Muscle layer of duodenum (tissue), 2 donors: Measurements from ENCODE around the gene LRP5.

Source experiments
- H3K27ac ChIP-seq: one replicate; pipeline ENCODE4 v1.7.0; 2013; ENCODE audit warnings: mild to moderate bottlenecking, low read length
- H3K27me3 ChIP-seq: one replicate; pipeline ENCODE4 v1.7.0; 2013; ENCODE audit warnings: low read depth, mild to moderate bottlenecking, control low read depth, low read length
- H3K36me3 ChIP-seq, 2 donors: one replicate each; pipeline ENCODE4 v1.7.0; 2013; ENCODE audit warnings: low read length in 2 of 2, control low read depth in 1 of 2, mild to moderate bottlenecking in 1 of 2; ENCODE audit not compliant: insufficient read depth in 2 of 2, control insufficient read depth in 1 of 2
- H3K4me1 ChIP-seq, 2 donors: one replicate each; pipeline ENCODE4 v1.7.0; 2013; ENCODE audit warnings: low read length in 2 of 2, mild to moderate bottlenecking in 2 of 2, control low read depth in 1 of 2, moderate library complexity in 1 of 2; ENCODE audit not compliant: insufficient read depth in 2 of 2, control insufficient read depth in 1 of 2
- H3K4me3 ChIP-seq, 2 donors: one replicate each; pipeline ENCODE4 v1.7.0; 2013; ENCODE audit warnings: low read length in 2 of 2, low read depth in 1 of 2, mild to moderate bottlenecking in 1 of 2
- H3K9me3 ChIP-seq, 2 donors: one replicate each; pipeline ENCODE4 v1.7.0; 2013; ENCODE audit warnings: low read length in 2 of 2, control low read depth in 1 of 2, mild to moderate bottlenecking in 1 of 2; ENCODE audit not compliant: control insufficient read depth in 1 of 2
- donor health status: healthy.

LRP5 gene

DNA sequence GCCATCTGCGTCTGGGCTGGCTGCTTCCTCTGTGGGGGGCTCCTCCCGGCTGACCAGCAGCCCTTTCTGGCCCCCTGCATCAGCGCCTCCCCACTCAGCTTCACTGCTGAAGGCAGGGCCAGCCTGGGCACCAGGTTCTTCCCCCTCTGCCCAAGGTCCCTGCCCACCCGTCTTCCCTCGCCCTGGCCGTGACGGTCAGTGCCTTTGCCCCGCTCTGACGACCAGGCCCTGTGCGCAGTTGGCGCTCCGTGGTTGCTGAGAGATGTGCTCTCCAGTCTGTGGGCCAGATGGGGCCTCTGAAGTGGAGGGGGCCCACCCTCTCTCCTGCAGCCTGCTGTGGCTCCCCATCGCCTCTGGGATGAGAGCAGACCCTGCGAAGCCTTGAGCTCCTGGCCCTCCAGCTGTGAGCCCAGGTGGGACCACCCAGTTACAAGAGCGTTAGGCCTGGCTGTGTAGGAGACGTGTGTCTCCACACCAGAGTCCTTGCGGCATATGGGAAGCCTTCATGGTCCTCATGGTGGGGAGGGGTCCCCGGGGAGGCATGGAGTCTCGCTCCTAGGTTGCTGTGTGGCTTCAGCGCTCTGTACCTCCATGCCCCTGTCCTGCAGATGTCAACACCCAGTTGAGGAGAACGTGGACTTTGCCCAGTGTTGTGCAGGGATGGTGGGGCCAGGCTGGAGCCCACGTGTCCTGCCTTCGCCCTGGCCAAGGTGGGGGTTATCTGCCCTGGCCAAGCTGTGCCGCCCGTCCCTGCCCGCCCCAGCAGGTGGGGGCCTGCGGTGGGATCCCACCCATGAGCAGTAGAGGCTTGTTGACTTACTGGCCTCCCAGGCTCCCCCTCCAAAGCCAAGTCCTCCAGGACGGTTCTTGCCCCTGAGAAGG lies 14.2 kb downstream of the LRP5 start:
- Histone ChIP-seq H3K27ac (no peak overlapping the region), H3K36me3 (no peaks in the 10 kb centered on the region), H3K4me3 (no peak overlapping the region), H3K9me3 (no peaks in the 10 kb centered on the region), H3K4me1 (peaks cover 15 to 61% of the 10 kb centered on the region in 2 donors), H3K27me3 (no peaks in the 10 kb centered on the region)

GRCh38 chr11:68327586-68328370 lies 15.4 kb downstream of the LRP5 start:
- H3K27ac ChIP-seq, result no peak overlapping the region
- no peaks in the 10 kb centered on the region for H3K27me3 ChIP-seq
- no peak overlapping the region for H3K4me3 ChIP-seq
- no peaks in the 10 kb centered on the region for H3K36me3 ChIP-seq
- peaks cover 12 to 57% of the 10 kb centered on the region in 2 donors for H3K4me1 ChIP-seq
- no peaks in the 10 kb centered on the region for H3K9me3 ChIP-seq

- Histone ChIP-seq H3K27ac (no peak overlapping the region), H3K9me3 (no peaks in the 10 kb centered on the region), H3K27me3 (no peaks in the 10 kb centered on the region), H3K4me1 (peaks cover 12 to 57% of the 10 kb centered on the region in 2 donors), H3K4me3 (no peak overlapping the region), H3K36me3 (no peaks in the 10 kb centered on the region)
Observed at GRCh38 chr11:68328374-68329091, 16.1 kb downstream of the LRP5 start.

GRCh38 chr11:68329536-68329935 lies 17.1 kb downstream of the LRP5 start:
- Histone ChIP-seq H3K4me1 (peaks cover 12 to 57% of the 10 kb centered on the region in 2 donors), H3K27me3 (no peaks in the 10 kb centered on the region), H3K9me3 (no peaks in the 10 kb centered on the region), H3K4me3 (no peak overlapping the region), H3K27ac (no peak overlapping the region), H3K36me3 (no peaks in the 10 kb centered on the region)

DNA sequence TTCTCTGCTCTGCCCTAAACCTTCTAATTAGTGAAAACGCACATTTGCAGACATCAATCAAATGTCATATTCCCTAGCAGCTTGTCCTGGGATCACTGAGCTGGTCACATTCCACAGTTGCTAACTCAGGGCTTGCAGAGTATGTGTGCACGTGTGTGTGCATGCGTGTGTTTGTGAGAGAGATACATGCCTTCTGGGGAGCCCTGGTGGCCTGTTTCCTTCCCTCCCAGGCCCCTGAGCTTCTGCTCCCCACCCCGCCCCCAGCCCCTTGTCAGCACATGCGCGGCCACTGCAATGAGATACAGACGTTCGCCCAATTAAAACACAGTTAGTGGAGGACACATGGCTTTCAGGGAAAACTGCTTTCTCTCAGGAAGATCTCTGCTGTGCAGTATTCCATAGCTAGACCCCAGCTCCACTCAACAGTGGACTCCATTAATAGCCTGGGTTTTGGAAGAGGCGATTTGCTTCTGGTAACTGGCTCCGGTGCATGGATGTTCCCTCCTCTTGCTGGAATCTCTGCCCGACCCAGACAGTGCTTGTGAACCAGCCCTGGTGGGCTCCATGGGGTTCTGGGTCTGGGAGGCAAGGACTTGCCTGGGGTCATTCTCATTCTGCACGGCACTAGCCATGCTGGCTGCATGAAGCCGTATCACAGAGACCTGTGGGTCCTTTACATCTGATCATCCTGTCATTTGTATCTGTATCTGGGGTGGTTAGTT lies 17.7 kb downstream of the LRP5 start:
- H3K4me1 ChIP-seq, result peaks cover 12 to 57% of the 10 kb centered on the region in 2 donors
- no peaks in the 10 kb centered on the region for H3K27me3 ChIP-seq
- no peaks in the 10 kb centered on the region for H3K36me3 ChIP-seq
- peak overlapping the region; percentile 20 for H3K27ac ChIP-seq
- H3K4me3 ChIP-seq, result no peak overlapping the region
- no peaks in the 10 kb centered on the region for H3K9me3 ChIP-seq

GRCh38 chr11:68330700-68331337 lies 18.4 kb downstream of the LRP5 start:
- Histone ChIP-seq H3K27ac (peak overlapping the region; percentile 20), H3K4me1 (peaks cover 12 to 60% of the 10 kb centered on the region in 2 donors)

DNA sequence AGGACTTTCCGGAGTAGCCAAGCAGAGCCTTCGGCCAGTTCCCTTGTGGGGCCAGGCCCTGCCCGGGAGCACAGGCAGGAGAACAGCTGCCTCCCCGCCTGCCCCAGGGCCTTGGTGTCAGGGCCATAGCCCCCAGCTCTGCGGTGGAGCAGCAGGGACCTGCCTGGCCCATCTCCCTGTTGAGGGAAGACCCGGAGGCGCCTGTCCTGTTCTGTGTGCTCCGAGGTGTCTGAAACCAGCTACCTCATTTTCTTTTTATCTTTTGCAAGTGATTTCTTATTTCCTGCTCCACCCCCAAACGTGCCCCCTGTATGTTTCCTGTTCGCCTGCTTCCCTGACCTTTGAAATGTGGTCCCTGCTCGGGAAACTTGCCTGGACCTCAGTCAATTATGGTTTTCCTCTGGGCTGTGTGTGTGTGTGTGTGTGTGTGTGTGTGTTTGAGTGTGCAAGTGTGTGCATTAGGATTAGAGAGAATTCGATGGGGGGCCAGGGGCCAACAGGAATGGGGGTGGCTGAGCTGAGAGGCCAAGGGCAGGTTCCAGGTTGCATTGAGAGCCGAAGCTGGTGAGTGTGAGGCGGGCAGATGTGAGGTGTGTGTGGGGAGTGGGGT lies 19.1 kb downstream of the LRP5 start:
- no peak overlapping the region for H3K4me3 ChIP-seq
- no peaks in the 10 kb centered on the region for H3K9me3 ChIP-seq
- no peaks in the 10 kb centered on the region for H3K36me3 ChIP-seq
- H3K27me3 ChIP-seq, result no peaks in the 10 kb centered on the region
- H3K4me1 ChIP-seq, result peaks cover 12 to 63% of the 10 kb centered on the region in 2 donors
- peak overlapping the region; percentile 20 for H3K27ac ChIP-seq

More at GRCh38 chr11:68330700-68331337, 18.4 kb downstream of the LRP5 start:
- Histone ChIP-seq H3K27me3 (no peaks in the 10 kb centered on the region), H3K9me3 (no peaks in the 10 kb centered on the region), H3K4me3 (no peak overlapping the region), H3K36me3 (no peaks in the 10 kb centered on the region)

- H3K27ac ChIP-seq, result no peak overlapping the region
- H3K4me1 ChIP-seq, result peaks cover 15 to 63% of the 10 kb centered on the region in 2 donors
Observed at GRCh38 chr11:68332186-68332585, 19.8 kb downstream of the LRP5 start.

DNA sequence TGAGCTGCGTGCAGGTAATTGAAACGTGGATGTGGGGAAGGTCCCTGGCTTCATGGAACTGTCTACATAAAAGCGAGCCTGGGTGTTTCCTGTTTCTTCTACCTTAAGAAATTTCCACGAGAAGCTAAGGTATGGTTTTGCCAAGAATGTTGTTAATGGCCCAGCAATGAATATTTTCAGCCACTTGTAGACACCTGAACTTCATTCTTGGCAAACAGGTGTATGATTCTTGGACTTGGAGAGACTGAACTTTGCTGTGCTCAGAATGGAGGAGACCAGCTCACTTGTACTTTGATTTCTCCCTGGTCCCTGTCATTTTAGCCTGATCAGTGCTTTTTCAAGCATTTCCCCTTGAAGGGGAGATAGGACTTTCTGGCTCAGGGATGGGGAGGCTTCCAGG lies 20.8 kb downstream of the LRP5 start:
- no peaks in the 10 kb centered on the region for H3K36me3 ChIP-seq

More at GRCh38 chr11:68332186-68332585, 19.8 kb downstream of the LRP5 start:
- no peaks in the 10 kb centered on the region for H3K9me3 ChIP-seq
- no peaks in the 10 kb centered on the region for H3K27me3 ChIP-seq
- H3K36me3 ChIP-seq, result no peaks in the 10 kb centered on the region
- H3K4me3 ChIP-seq, result no peak overlapping the region

DNA sequence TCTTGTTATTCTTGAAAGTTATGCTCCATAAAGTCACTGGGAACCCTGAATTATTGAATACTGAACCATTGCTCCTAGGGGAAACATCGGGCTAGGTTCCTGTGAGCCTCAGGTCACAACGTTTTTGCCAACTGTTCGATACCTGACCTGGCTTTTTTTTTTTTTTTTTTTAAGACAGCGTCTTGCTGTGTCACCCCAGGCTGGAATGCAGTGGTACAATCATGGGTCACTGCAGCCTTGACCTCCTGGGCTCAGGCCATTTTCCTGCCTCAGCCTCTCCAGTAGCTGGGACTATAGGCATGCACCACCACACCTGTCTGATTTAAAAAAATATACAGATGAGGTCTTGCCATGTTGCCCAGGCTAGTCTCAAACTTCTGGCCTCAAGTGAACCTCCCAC lies 22.5 kb downstream of the LRP5 start:
- H3K4me1 ChIP-seq, result peaks cover 12 to 52% of the 10 kb centered on the region in 2 donors
- no peaks in the 10 kb centered on the region for H3K9me3 ChIP-seq
- H3K27ac ChIP-seq, result no peak overlapping the region
- H3K4me3 ChIP-seq, result no peak overlapping the region
- H3K27me3 ChIP-seq, result no peaks in the 10 kb centered on the region
- H3K36me3 ChIP-seq, result no peaks in the 10 kb centered on the region

More for the DNA sequence above, 20.8 kb downstream of the LRP5 start:
- Histone ChIP-seq H3K27ac (no peak overlapping the region), H3K4me1 (peaks cover 12 to 62% of the 10 kb centered on the region in 2 donors), H3K4me3 (no peak overlapping the region), H3K27me3 (no peaks in the 10 kb centered on the region), H3K9me3 (no peaks in the 10 kb centered on the region)
